Stimulated activated CD8-positive, alpha-beta memory T cell treated with anti-CD3 and anti-CD28 coated beads, Interleukin-4, amount 100 ng/mL, for 4 hours (primary cell): ENCODE results near the gene IGF1R.
"Not testable (repeated sequence)": the region's sequence is repeated elsewhere in the genome, so short reads cannot be mapped to it uniquely, and the experiment has no call there.

Experiments
- DNase-seq, 2 donors: peaks; one replicate each; pipeline ENCODE4 v3.0.0-alpha.2; 2020; ENCODE audit warnings: low read depth in 2 of 2, low spot score in 1 of 2

The IGF1R gene

DNA sequence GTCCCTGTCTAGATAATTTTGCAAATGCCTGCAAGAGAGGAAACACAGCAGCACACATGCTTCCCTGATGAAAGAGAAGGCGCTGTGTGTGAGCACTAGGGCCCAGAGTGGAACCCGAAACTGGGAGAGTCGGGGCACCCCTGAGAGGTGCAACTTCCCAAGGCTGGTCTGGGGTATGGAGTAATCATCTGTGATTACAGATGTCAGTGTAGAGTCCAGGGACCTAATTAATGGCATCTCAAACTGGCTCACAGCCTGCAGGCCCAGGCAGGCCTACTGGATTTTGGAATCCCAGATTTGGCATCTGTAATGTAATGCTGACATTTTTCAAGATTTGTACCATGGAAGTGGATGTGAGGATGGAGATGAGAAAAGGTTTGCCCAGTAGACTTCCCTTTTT lies 329.8 kb downstream of the IGF1R start:
- no peak for DNase-seq

DNA sequence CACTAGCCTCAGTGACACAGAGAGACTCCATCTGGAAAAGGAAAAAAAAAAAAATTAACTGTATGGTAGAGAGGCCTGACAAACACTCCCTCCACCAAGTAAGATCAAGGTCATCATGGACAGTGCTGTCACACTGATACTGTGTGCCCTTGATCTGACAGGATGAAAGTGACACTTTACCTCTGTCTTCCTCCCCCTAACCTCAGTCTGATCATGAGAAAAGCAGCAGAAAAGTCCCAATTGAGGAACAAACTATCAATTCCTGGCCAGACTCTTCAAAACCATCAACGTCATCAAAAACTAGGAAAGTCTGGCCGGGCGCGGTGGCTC lies 332.5 kb downstream of the IGF1R start:
- DNase-seq, result no peak

DNA sequence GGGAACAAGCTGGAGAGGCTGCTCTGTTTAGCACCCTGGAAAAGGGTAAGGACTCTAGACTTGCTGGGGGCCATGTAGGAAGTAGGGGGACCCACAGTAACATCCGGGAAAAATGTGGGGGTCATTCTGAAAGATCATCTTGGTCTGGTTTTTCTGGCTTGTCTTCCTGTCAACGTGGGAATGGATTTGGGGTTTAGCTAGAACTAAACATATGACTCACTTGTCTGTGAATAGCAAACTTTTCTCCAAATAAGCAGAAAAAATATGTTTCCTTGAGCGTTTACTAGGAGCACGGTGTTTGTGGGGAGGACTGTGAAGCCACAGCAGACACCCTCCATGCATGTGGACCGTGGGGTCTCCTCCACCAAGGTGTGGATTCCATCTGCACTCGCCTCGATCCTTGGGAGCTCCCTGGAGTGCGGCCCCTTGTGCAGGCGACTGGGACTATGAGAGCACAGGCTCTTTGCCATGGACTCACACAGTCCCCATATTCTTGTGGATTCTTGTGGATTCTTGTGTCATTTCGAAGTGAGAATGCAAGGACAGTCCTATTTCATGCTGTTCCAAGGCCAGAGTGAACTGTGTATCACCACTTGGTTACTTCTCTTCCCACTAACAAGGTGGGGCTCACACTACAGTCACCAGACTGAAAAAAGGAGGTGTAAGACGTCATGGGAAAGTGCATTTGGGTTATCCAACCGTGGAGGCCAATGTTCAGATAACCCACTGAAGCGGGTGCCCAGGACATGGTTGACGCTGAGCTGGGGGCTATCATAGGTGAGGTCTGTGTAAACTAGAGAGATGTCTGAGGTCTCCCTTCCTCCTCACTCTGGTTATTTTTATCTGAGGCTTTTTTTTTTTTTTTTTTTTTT lies 333.7 kb downstream of the IGF1R start:
- no peak for DNase-seq

DNA sequence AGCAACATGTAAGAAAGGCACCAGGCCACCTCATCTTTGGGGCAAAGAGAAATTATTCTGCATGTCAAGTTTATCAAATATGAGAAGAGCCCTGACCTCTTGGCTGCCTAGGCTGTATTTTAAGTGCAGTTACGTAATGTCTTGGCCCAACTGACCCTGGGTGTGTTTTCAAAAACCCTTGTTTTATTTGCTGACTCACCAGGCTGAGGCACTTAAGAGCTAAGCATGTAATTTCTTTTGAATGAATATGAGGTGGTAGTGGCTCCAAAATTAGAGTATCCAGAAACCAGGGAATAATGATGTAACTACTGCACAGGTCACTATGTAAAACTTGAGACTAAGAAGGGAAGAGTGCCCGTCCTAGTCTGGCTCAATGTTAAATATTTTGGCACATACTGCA lies 335.0 kb downstream of the IGF1R start:
- no peak for DNase-seq

DNA sequence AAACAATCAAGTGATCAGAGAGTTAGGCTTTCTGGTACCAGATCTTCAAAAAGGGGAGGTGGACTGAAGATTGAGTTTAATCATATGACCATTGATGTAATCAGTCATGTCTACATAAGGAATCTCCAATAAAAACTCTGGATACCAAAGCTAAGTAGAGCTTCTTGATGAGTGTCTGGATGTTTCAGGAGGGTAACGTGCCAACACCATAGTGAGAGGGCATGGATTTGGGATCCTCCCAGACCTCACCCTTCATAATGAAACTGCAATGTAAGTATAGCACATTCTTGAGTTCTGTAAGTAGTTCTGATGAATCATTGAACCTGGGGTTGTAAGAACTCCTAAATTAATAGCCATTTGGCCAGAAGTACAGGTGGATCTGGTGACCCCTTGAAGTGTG lies 337.9 kb downstream of the IGF1R start:
- DNase-seq, result no peak

DNA sequence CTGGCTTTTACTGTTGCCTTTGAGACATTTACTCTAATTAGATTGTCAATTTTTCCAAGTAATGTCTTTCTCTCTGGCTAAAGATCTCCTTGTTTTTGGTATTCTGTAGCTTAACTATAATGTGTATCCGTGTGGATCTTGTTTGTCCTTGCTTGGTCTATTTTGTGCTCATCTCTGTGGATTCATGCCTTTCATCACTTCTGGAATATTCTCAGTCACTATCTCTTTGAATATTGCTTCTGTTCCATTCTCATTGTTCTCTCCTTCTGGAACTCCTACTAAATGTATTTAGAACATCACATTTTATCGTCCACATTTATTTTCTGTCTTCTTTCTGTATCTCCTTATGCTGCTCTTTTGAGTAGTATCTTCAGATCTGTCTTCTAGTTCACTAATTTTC lies 346.6 kb downstream of the IGF1R start:
- no peak for DNase-seq

DNA sequence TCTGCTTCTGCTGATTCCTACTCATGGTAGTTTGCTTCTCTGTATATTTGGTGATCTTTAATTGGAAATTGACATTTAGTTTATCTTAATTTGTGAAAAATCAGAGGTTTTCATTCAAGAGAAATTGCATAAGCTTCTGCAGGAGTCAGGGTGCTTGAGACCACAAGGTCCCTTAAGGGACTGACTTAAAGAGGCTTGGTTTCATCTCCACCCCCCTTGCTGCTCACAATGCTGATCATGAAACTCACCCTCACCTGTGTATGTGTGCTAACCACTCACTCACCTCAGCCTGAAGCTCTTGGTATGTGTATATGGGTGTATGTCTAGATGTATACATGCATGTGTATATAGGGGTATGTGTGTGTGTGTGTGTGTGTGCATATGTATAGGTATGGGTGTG lies 347.8 kb downstream of the IGF1R start:
- DNase-seq, result no peak

DNA sequence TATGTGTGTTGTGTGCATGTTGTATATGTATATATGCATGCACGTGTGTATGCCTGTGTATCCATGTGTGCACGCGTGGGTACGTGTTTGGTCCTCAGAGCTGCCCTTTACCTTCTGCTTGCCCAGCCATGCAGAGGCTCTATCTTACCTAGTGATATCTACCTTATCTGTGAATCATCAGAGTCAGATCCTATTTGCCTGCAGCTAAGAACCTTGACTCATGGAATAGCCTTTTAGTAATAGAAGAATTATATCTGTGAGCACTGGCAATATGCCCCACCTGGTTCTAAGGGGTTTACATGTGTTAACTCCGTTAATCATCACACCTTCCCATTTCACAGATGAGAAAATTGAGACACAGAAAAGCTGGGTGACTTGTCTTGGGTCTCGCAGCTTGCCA lies 348.3 kb downstream of the IGF1R start:
- no peak for DNase-seq

DNA sequence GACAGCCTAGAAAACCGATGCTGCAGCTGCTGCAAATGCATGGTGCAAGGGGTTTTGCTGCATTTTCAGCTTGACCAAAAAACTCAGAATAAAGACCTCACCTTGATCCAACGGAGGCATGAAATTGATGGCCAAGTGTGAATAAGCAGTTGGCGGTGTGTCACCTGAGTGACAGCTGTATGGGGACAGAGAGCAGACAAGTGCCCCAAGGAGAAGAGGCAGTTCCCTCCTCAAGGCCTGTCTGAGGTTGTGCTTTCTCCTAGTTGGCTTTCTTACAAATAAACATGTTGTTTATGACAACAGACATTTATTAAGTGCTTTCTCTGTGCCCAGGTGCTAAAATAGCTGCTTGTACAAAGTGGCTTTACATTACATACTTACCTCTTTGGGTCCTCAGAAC lies 349.0 kb downstream of the IGF1R start:
- no peak for DNase-seq

DNA sequence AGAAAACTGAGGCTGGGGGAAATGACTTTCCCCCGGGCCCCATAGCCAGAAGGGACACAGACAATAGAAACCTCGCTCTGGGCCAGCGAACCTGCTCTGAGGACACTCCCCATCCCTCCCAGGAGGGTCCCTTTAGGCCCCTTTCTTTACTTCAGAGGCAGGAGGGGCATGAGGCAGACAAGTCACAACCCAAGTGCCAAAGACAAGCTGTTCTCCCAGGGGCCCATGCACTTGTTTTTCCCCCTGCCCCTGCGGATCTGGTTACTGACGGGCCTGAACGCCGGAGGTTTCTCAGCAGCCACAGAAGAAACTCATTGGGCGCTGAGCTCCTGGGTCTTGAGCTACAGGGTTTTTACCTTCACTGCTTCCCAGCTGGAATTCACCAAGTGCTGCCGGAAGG lies 349.4 kb downstream of the IGF1R start:
- no peak for DNase-seq

DNA sequence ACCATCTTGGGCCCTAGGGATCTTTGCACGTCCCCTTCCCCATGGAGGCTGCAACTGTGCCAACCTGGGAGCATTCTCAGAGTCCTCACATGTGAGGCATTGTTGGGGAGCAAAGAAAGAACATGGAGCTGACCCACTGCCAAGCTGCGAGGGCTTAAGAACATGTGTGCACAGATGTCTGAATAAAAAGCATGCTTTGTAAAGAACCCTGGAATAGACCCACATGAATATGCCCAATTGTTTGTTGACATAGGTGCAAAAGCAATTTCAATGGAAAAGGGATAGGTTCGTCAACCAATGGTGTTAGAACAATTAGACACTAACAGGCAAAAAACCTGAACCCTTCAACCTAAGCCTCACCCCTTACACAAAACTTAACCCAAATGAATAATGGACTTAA lies 349.9 kb downstream of the IGF1R start:
- DNase-seq, result no peak

DNA sequence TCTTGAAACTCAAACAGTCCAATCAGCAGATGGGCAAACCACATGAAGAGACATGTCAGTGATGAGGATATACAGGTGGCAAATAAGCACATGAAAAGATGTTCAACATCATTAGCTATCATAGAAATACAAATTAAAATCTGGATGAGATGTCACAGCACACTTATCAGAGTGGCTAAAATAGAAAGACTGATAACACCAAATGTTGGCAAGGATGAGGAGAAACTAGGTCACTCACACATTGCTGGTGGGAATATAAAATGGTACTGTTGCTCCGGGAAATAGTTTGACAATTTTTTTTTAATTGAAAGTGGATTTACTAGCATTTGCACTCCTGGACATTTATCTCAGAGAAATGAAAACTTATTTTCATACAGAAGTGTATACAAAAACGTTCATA lies 350.9 kb downstream of the IGF1R start:
- no peak for DNase-seq

DNA sequence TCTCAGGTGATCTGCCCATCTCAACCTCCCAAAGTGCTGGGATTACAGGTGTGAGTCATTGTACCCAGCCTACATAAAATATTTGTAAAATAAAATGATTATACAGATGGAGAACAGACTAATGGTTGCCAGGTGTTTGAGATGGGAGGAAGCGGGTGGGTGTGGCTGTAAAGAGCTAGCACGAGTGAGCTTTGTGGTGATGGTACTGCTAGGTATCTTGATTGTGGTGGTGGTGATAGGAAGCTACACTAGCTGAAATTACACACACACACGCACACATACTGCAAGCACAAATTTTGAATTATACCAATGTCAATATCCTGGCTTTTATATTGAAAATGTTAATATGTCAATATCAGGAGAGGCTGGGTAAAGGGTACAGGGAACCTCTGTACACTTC lies 353.9 kb downstream of the IGF1R start:
- DNase-seq, result no peak

DNA sequence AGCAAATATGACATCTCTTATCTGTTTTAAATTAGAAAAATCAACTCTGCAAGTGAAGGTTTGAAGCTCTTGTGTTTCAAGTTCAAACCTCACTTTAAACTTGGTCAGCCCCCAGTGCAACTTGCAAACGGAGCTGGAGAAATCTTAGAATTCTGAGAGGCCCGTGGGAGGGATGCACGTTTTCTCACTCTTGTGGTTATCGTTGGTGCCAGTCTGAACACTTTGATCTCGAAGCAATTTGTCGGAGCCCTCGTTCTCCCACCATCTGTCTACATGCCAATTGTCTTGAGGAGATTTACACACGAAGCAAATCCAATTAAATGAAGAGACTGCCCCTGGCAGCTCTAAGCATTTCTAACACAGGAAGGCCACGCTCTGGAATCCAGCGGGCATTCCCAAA lies 355.0 kb downstream of the IGF1R start:
- not testable (repeated sequence) for DNase-seq

DNA sequence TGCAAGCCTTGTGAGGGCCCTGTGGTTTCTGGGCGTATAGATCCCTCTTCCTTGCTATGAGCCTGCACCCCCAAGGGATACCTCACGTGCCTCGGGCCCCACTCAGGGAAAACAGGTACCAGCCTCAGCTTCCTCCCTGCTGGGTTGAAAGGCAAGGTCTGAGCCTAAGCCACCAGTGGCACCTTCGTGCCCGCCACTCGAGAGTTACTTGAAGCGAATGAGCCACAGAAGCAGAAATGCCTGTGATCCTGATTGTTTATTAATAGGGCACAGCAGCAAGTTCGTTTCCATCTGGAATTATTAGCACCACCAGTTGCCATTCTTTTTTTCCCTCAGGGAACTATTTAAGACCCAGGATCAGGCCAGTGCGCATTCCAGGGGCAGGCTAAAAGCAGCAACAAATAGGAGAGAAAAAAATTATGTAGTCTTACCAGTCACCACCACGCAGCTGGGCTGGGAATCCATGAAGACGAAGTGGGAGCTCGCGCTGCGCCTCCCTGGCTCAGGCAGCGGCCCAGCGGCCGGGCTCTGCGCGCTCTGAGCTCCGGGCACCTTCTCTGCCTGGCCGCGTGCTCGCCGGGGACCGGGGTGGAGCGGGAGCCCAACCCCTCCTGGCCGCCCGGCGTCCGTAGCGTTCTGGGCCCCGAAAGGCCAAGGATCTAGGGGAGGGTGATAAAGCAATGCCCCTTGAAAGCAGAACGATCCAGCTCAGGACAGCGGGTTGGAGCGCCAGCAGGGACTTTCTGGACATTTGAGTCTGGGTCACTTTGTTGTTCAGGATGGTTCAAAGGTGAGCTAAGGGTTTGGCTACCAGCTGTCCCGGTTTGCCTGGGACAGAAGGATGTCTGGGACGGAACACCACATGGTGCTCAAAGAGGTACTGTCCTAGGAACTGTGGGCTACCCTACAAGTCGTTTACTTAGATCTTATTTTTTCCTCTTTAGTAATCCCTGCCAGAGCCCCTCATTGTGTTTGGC lies 356.9 kb downstream of the IGF1R start:
- not testable (repeated sequence) for DNase-seq

DNA sequence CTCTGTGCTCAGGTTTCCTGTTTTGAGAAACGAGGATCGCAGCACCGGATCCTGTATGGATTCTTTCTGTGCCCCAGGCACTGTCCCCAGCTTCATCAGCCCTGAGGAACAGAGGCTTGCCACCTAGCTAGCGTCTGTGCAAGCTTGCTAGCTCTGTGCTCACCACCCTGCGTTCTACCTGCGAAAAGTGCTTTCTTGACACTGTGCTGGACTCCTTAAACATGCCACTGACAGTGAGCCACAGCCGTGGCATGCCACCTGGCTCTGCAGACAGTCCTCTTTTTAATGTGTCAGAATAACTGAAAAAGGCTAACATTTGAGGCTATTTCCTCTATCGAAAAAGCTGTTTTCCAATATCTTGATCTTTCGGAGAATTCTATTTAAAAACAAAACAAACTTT lies 357.8 kb downstream of the IGF1R start:
- no peak for DNase-seq

DNA sequence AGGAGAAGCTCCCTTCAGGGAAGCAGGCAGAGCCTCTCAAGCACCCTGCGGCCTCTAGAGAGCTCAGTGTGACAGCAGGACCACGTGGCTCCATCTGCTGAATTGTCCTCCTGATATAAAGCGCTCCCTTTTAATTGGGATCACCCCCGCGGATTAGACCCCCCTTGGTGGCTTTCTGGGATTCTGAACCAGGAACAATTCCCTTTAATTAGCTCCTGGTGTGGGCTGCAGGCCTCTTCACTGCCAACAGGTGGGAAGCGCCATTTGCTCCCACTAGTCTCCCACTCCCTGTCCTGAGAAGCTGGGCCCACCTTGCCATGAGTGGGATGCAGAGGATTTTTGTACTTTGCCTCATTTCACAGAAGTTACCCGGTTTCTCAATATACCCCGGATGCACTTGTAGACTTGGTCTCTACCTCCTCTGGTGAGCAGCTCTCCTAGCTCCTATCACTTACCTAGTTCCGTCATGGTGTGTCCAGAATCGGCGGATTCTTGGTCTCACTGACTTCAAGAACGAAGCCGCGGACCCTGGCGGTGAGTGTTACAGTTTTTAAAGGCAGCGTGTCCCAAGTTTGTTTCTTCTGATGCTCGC lies 358.7 kb downstream of the IGF1R start:
- no peak for DNase-seq

DNA sequence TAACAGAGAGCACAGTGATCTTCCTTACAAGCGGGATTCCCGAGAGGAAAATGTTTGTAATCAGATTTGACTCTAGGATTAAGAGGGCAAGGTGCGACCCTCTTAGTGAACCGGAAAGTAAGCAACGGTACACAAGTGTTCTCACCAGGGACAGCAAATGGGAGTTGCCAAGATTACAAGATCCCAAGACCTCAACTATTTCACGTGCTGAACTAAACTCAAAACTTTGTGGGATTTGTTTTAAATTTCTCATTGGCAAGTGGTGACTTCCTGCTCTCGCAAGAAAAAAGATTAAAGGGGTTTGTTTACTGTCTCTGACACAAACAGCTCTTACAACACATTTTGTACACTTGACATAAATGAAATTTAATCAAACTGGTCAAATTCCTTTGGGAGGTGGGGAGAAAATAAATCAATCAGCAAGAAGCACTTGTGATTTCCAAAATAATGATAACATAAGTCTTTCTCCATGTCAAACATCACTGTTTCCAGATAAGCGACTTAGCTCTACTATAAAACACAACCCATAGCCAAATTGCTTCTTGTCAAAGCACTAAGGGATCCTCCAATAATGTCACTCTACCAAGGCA lies 361.5 kb downstream of the IGF1R start:
- DNase-seq, result no peak

DNA sequence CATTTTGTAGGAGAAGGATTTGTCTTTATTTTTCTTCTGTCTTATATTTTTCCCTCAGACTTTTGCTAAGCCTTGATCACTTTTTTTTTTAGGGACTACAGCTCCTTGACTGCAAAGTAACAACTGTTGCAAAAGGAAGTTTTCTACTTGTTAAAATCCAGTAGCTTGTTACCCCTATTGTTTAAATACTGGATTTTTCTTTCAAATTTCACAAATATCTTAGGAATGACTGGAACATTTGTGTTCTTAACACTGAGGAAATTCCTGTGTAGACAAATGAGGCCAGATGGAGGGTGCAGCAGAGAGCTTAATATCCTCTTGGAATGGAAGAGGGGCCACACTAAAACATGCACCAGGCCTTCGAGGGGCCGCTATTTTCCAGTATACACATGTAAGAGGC lies 362.4 kb downstream of the IGF1R start:
- no peak for DNase-seq
